ENCODE results near the gene RTL10. TPM values are rescaled to one million over a fixed set of nuclear protein-coding genes. Genes with fewer than 3 reads are reported as not detected.

The RTL10 gene
- polyA plus RNA-seq, 1 of the 3 experiments (the other 2 are of a cell fraction) = 7.8 TPM

- Histone ChIP-seq H3K27ac (ENCODE audit: low read depth in 2 of 2, low read length in 1 of 2) (no peak overlapping the region), H3K9ac (no peak overlapping the region), H3K27me3 (ENCODE audit: insufficient read depth) (no peaks in the 10 kb centered on the region), H3K9me2 (no peaks in the 10 kb centered on the region), H3K79me2 (ENCODE audit: insufficient read depth) (no peaks in the 10 kb centered on the region), H3K9me3 (no peaks in the 10 kb centered on the region), H3F3A (replicated peaks; ENCODE audit: insufficient read depth) (no peaks in the 10 kb centered on the region), H3K4me2 (no peak overlapping the region), H3K36me3 (replicated peaks in 1 of 2; ENCODE audit: control insufficient read depth in 1 of 2, insufficient read depth in 2 of 2, low read length in 1 of 2) (no peaks in the 10 kb centered on the region), H3K4me3 (ENCODE audit: low read depth in 2 of 2, low read length in 1 of 2) (no peak overlapping the region), H4K20me1 (ENCODE audit: insufficient read depth) (no peaks in the 10 kb centered on the region), H3K4me1 (ENCODE audit: control insufficient read depth in 1 of 2, insufficient read depth in 2 of 2, low read depth in 1 of 2, low read length in 1 of 2) (peaks cover 0 to 41% of the 10 kb centered on the region in 2 experiments; a peak in 3 of 4 replicates), H2AFZ (ENCODE audit: low read depth) (no peak overlapping the region)
- 90% methylated on average over 15 of the region's 16 CpGs for WGBS (ENCODE audit: low lambda C conversion rate)
- ChIA-PET POLR2A (interaction anchor here (0.6 to 1.6 kb wide), 3 partner anchors 12 to 174 kb away, joined by 3 to 5 read pairs (median 3); partner anchors contain the start of genes GNB1L and RTL10), CTCF (interaction anchor here (0.6 to 6.9 kb wide), 10 partner anchors 9 to 173 kb away, joined by 3 to 116 read pairs (median 4); no protein-coding TSS in a partner anchor)
- no peak for DNase-seq
- no peak for TF ChIP-seq TEAD4 (IDR thresholded peaks at IDR 0.05; ENCODE audit: borderline replicate concordance, insufficient read depth)
- TF ChIP-seq MAX (IDR thresholded peaks at IDR 0.05; ENCODE audit: low read depth) = no peak
- no peak for TF ChIP-seq NFIC (IDR thresholded peaks at IDR 0.05; ENCODE audit: borderline replicate concordance)
- no peak for TF ChIP-seq USF2 (IDR thresholded peaks at IDR 0.05; ENCODE audit: borderline replicate concordance, low read depth, low read length)
- TF ChIP-seq RAD21 (IDR thresholded peaks at IDR 0.05; ENCODE audit: low read length) = no peak
- TF ChIP-seq YY1 (IDR thresholded peaks at IDR 0.05; ENCODE audit: low read depth) = no peak
- no peak for TF ChIP-seq JUND (IDR thresholded peaks at IDR 0.05)
- TF ChIP-seq FOSL2 (IDR thresholded peaks at IDR 0.05; ENCODE audit: borderline replicate concordance, low read depth) = no peak
- no peak for TF ChIP-seq IRF3 (IDR thresholded peaks at IDR 0.05; ENCODE audit: low read depth, low read length)
- TF ChIP-seq MXI1 (IDR thresholded peaks at IDR 0.05; ENCODE audit: low read depth, low read length) = no peak
- no peak for TF ChIP-seq RXRA (IDR thresholded peaks at IDR 0.05; ENCODE audit: borderline replicate concordance, low read depth)
- no peak for TF ChIP-seq EZH2phosphoT487 (IDR thresholded peaks at IDR 0.05; ENCODE audit: borderline replicate concordance, low read depth)
- TF ChIP-seq MEF2A (IDR thresholded peaks at IDR 0.05; ENCODE audit: borderline replicate concordance, low read depth) = no peak
- TF ChIP-seq USF1 (IDR thresholded peaks at IDR 0.05; ENCODE audit: borderline replicate concordance, low read depth) = no peak
- TF ChIP-seq RFX5 (IDR thresholded peaks at IDR 0.05; ENCODE audit: low read length) = no peak
- no peak for TF ChIP-seq EP300 (IDR thresholded peaks at IDR 0.05; ENCODE audit: borderline replicate concordance in 1 of 2, low read depth in 1 of 2, low read length in 1 of 2)
Measured at GRCh38 chr22:19904174-19904856, 49.6 kb upstream of the RTL10 start.
